K562 (cell line): ENCODE measurements around the gene CNN3. TPM values are rescaled to one million over a fixed set of nuclear protein-coding genes. Genes with fewer than 3 reads are reported as not detected.

Experiments
- FOSL1 ChIP-seq: fragments of 200-800 bp; sonication (Bioruptor generic); conservative IDR thresholded peaks from 2 replicates; pipeline ENCODE4 v1.6.1; 2016; ENCODE audit warnings: missing genetic modification characterization, missing compliant biosample characterization
- MBD1 ChIP-seq: fragments of 250-450 bp; sonication (Bioruptor Pico); IDR thresholded peaks from 2 replicates; pipeline ENCODE4 v1.8.0; 2022; ENCODE audit warnings: inconsistent platforms
- MCM7 ChIP-seq, 2 experiments: fragments of 450-650 bp; IDR thresholded peaks; 2 replicates each; pipeline ENCODE4 v1.6.1; 2016 to 2018
- NFYB ChIP-seq: IDR thresholded peaks from 2 replicates; pipeline ENCODE4 v1.6.1; 2011; ENCODE audit warnings: mild to moderate bottlenecking, moderate library complexity; ENCODE audit not compliant: insufficient read length; ENCODE audit errors: extremely low read depth
- POLR2G ChIP-seq: fragments of 200-400 bp; formaldehyde crosslinking; IDR thresholded peaks from 2 replicates; pipeline ENCODE4 v1.6.1; 2017; ENCODE audit warnings: low read depth, mild to moderate bottlenecking, antibody characterized with exemption, low read length, moderate library complexity
- PRPF4 ChIP-seq: fragments of 200-400 bp; formaldehyde crosslinking; IDR thresholded peaks from one replicate; pipeline ENCODE4 v1.6.1; 2017; ENCODE audit warnings: low read length, low read depth, mild to moderate bottlenecking; ENCODE audit not compliant: insufficient read depth, poor library complexity, severe bottlenecking
- RBM22 ChIP-seq: fragments of 200-400 bp; formaldehyde crosslinking; IDR thresholded peaks from 2 replicates; pipeline ENCODE4 v1.6.1; 2018; ENCODE audit warnings: low read length, low read depth; ENCODE audit not compliant: poor library complexity, severe bottlenecking
- SREBF1 ChIP-seq: fragments of 150-350 bp; IDR thresholded peaks from 2 replicates; pipeline ENCODE4 v1.6.1; 2014; ENCODE audit warnings: antibody characterized with exemption, low read depth, low read length, borderline replicate concordance
- SRSF9 ChIP-seq: fragments of 200-400 bp; formaldehyde crosslinking; IDR thresholded peaks from 2 replicates; pipeline ENCODE4 v1.6.1; 2017; ENCODE audit warnings: low read depth, low read length, borderline replicate concordance
- ZNF146 ChIP-seq: IDR thresholded peaks from one replicate; pipeline ENCODE4 v1.6.1; 2018; ENCODE audit warnings: missing compliant biosample characterization; ENCODE audit not compliant: unreplicated experiment
- ZNF175 ChIP-seq: fragments of 200-800 bp; sonication (Bioruptor generic); IDR thresholded peaks from 2 replicates; pipeline ENCODE4 v1.6.1; 2016; ENCODE audit warnings: low read depth, mild to moderate bottlenecking, missing genetic modification characterization, missing compliant biosample characterization
- ZNF696 ChIP-seq: fragments of 250-450 bp; sonication (Bioruptor Pico); conservative IDR thresholded peaks from 2 replicates; pipeline ENCODE4 v1.4.0; 2020; ENCODE audit warnings: mild to moderate bottlenecking, moderate library complexity
- polyA plus RNA-seq, 8 experiments: library from polyadenylated mRNA; depleted of rRNA in 4 of 8; stranded (reverse) in 5 of 8; unstranded in 3 of 8; fragments of >200 nt; fragmentation: Nextera tagmentation in 2 of 8; fragmentation: Illumina TruSeq in 1 of 8; extraction: Ambion mirVana in 2 of 8; extraction: Trizol in 1 of 8; gene quantifications; 2 replicates each; pipeline versions ENCODE4 v1.2.1 to v1.2.3, GENCODE V29; 2011 to 2014; ENCODE audit warnings: inconsistent platforms in 1 of 8, missing spikeins in 1 of 8
- total RNA-seq, 7 experiments: library from RNA; depleted of rRNA in 6 of 7; stranded (reverse); fragments of >200 nt in 6 of 7; fragmentation: Illumina TruSeq in 2 of 7; extraction: Trizol in 2 of 7; gene quantifications; 2 replicates each; pipeline versions ENCODE4 v1.2.1 to v1.2.3, GENCODE V29; 2011 to 2021; ENCODE audit warnings: low replicate concordance in 1 of 7

Gene CNN3
- total and polyA plus RNA-seq, 9 of the 15 experiments (the other 6 are each of a cell fraction or from before 2014, with no cell fraction given) = 0.06 to 0.62 (median 0.18) TPM; not detected in 4

- TF ChIP-seq PRPF4 (no peak), NFYB (no peak), ZNF146 (CRISPR knock-in tag) (no peak), SREBF1 (no peak), FOSL1 (tag) (no peak), RBM22 (no peak), MCM7 (IDR thresholded peaks at IDR 0.05) (no peak), POLR2G (no peak), ZNF175 (CRISPR knock-in tag) (no peak), MBD1 (CRISPR knock-in tag) (no peak), SRSF9 (no peak), ZNF696 (CRISPR knock-in tag) (no peak)
Measured at GRCh38 chr1:94871031-94871430, 55.9 kb downstream of the CNN3 start (continued).
